GM12878 (cell line): ENCODE data around the gene DMPK. TPM values are rescaled to one million over a fixed set of nuclear protein-coding genes. Genes with fewer than 3 reads are reported as not detected.
A peak's percentile ranks its signal among the peaks of the same experiment; 100 is the strongest.

Experiments
- ATAC-seq: fragments of 200-7000 bp; cut with Tn5 transposase; 3 replicates; pipeline ENCODE4 v1.9.1; 2020; ENCODE audit warnings: mild to moderate bottlenecking, moderate library complexity
- BruUV-seq: library from RNA; stranded (reverse); fragments of 400-500 nt; replicated peaks from 2 replicates; lab custom pipeline; 2021; lab: Mats Ljungman, UMichigan
- CTCF ChIA-PET: fragments of 300-600 bp; sonication (Branson Sonifier 250); formaldehyde crosslinking; extraction: SDS; loops from one replicate; lab custom pipeline; 2021; ENCODE audit warnings: inconsistent platforms; lab: Yijun Ruan, JAX
- POLR2A ChIA-PET: fragments of 350-600 bp; formaldehyde crosslinking; extraction: SDS; loops from one replicate; lab custom pipeline; 2021; ENCODE audit warnings: inconsistent platforms; lab: Charles Lee
- RAD21 ChIA-PET: fragments of 300-600 bp; sonication (Branson Sonifier 250); formaldehyde crosslinking; loops from one replicate; lab custom pipeline; 2023; ENCODE audit warnings: antibody characterized with exemption; ENCODE audit not compliant: unreplicated experiment; lab: Charles Lee
- SMC1A ChIA-PET: fragments of 300-600 bp; sonication (Branson Sonifier 250); formaldehyde crosslinking; loops from one replicate; lab custom pipeline; 2023; ENCODE audit not compliant: unreplicated experiment, uncharacterized antibody; lab: Charles Lee
- DNase-seq: peaks from one replicate; pipeline ENCODE4 v3.0.0-alpha.2; 2011; ENCODE audit warnings: low read depth, low spot score
- FAIRE-seq: peaks from 3 replicates; lab custom pipeline; 2011; peaks lifted over from hg19 to GRCh38; lab: Jason Lieb, UNC
- H2AFZ ChIP-seq: 2 replicates; pipeline ENCODE4 v1.6.0; 2011; ENCODE audit warnings: low read depth, low read length, control low read depth; ENCODE audit not compliant: control insufficient read depth
- H3K27ac ChIP-seq: 2 replicates; pipeline ENCODE4 v1.5.1; 2011; ENCODE audit warnings: control low read depth; ENCODE audit not compliant: control insufficient read depth, insufficient read depth
- H3K27me3 ChIP-seq, 2 experiments: replicated peaks in 1 of 2; 2 replicates each; pipeline versions ENCODE4 v1.6.0 to v1.6.1; 2011; ENCODE audit warnings: low read length in 1 of 2; ENCODE audit not compliant: control insufficient read depth in 2 of 2, insufficient read depth in 2 of 2
- H3K36me3 ChIP-seq, 2 experiments: 2 replicates each; pipeline ENCODE4 v1.5.1; 2011; ENCODE audit warnings: low read length in 1 of 2; ENCODE audit not compliant: control insufficient read depth in 2 of 2, insufficient read depth in 2 of 2
- H3K4me1 ChIP-seq: 2 replicates; pipeline ENCODE4 v1.6.1; 2011; ENCODE audit warnings: mild to moderate bottlenecking, low read length, moderate library complexity, mixed read lengths; ENCODE audit not compliant: control insufficient read depth, insufficient read depth
- H3K4me2 ChIP-seq: 2 replicates; pipeline ENCODE4 v1.6.0; 2011; ENCODE audit warnings: control low read depth; ENCODE audit not compliant: control insufficient read depth, insufficient read depth
- H3K4me3 ChIP-seq: fragments of 200-600 bp; sonication (generic); 2 replicates; pipeline ENCODE4 v1.5.1; 2016
- H3K79me2 ChIP-seq: 2 replicates; pipeline ENCODE4 v1.6.0; 2011; ENCODE audit warnings: low read length; ENCODE audit not compliant: control insufficient read depth, insufficient read depth
- H3K9ac ChIP-seq: 2 replicates; pipeline ENCODE4 v1.8.0; 2011; ENCODE audit warnings: low read length, control low read depth, mixed read lengths; ENCODE audit not compliant: control insufficient read depth, insufficient read depth
- H3K9me3 ChIP-seq: replicated peaks from 3 replicates; pipeline ENCODE4 v1.5.1; 2011; ENCODE audit warnings: mild to moderate bottlenecking, low read length; ENCODE audit not compliant: control insufficient read depth, insufficient read depth
- H4K20me1 ChIP-seq: 2 replicates; pipeline ENCODE4 v1.6.0; 2011; ENCODE audit not compliant: control insufficient read depth, insufficient read depth
- CBFB ChIP-seq: IDR thresholded peaks from 2 replicates; pipeline ENCODE4 v1.6.1; 2016; ENCODE audit warnings: antibody characterized with exemption, low read depth
- MLLT1 ChIP-seq: fragments of 450-650 bp; IDR thresholded peaks from 2 replicates; pipeline ENCODE4 v1.6.1; 2016; ENCODE audit warnings: mild to moderate bottlenecking
- WGBS: methylation state at CpG from one replicate; pipeline ENCODE4 v1.1.6; 2016; ENCODE audit warnings: low lambda C conversion rate; ENCODE audit not compliant: insufficient replicate concordance, insufficient coverage; ENCODE audit errors: missing lambda C conversion rate; 5-methylcytosine and 5-hydroxymethylcytosine counted together
- in situ Hi-C: fragments of 300-500 bp; cut with MboI; formaldehyde crosslinking; loops from 9 replicates; pipeline ENCODE4 v1.14.3; 2018; ENCODE audit warnings: mixed read lengths
- intact Hi-C: fragments of 100-400 bp; cut with micrococcal nuclease; formaldehyde crosslinking; loops from one replicate; pipeline ENCODE4 v1.14.2; 2022; ENCODE audit not compliant: unreplicated experiment
- polyA plus RNA-seq, 11 experiments: library from polyadenylated mRNA; depleted of rRNA in 4 of 11; unstranded in 6 of 11; stranded (reverse) in 5 of 11; fragments of >200 nt; fragmentation: Nextera tagmentation in 4 of 11; fragmentation: Illumina TruSeq in 1 of 11; extraction: Ambion mirVana in 4 of 11; extraction: Trizol in 1 of 11; gene quantifications; 1 replicate in 1 of 11; 2 replicates in 10 of 11; pipeline versions ENCODE4 v1.2.1 to v1.2.3, GENCODE V29; 2011 to 2016; ENCODE audit warnings: inconsistent platforms in 2 of 11, missing spikeins in 2 of 11, low read depth in 1 of 11
- total RNA-seq, 4 experiments: library from RNA; depleted of rRNA in 3 of 4; stranded (reverse); fragments of >200 nt in 3 of 4; fragmentation: Illumina TruSeq in 1 of 4; extraction: Trizol in 1 of 4; gene quantifications; 2 replicates each; pipeline versions ENCODE4 v1.2.1 to v1.2.3, GENCODE V29; 2013 to 2021

DMPK gene
- total and polyA plus RNA-seq, 10 of the 15 experiments (the other 5 are each of a cell fraction or from before 2014, with no cell fraction given) = 0.60 to 33.6 (median 5.2) TPM

- H2AFZ ChIP-seq = no peak overlapping the region
- intact Hi-C loops = loop anchor here (2.0 kb wide), 1 partner anchor 27 kb away; no protein-coding TSS in a partner anchor
- H3K9me3 ChIP-seq = no peaks in the 10 kb centered on the region
- H3K36me3 ChIP-seq = no peaks in the 10 kb centered on the region
- ChIA-PET CTCF (interaction anchor here (0.6 to 4.5 kb wide), 6 partner anchors 8 to 93 kb away, joined by 5 to 110 read pairs (median 26); partner anchors contain the start of genes FOXA3, QPCTL and SNRPD2), SMC1A (interaction anchor here (1.0 to 3.2 kb wide), 4 partner anchors 28 to 91 kb away, joined by 3 to 24 read pairs (median 10); partner anchors contain the start of gene SYMPK), RAD21 (interaction anchor here (1.4 to 3.6 kb wide), 8 partner anchors 8 to 111 kb away, joined by 3 to 63 read pairs (median 15); partner anchors contain the start of genes FBXO46, QPCTL and SNRPD2), POLR2A (interaction anchor here (1.7 to 3.2 kb wide), 2 partner anchors 21 to 115 kb away, joined by 10 to 20 read pairs; partner anchors contain the start of genes DMWD and IRF2BP1)
- H3K4me1 ChIP-seq = peaks cover 4% of the 10 kb centered on the region
- no peak overlapping the region; the same call in 1 of the 2 replicates for H3K4me2 ChIP-seq
- in situ Hi-C loops = no loop called here
- H3K9ac ChIP-seq = no peak overlapping the region
- H4K20me1 ChIP-seq = no peaks in the 10 kb centered on the region
- FAIRE-seq = no peak
- H3K27ac ChIP-seq = no peak overlapping the region
- H3K27me3 ChIP-seq = no peaks in the 10 kb centered on the region
- H3K4me3 ChIP-seq = no peak overlapping the region
- BruUV-seq = no TSS peak
- no peak for ATAC-seq
- no peak for DNase-seq
- 96% methylated on average over 40 of the region's 46 CpGs for WGBS
- TF ChIP-seq CBFB = no peak
- 0 out of 2 replicates have a peak, but pooled peaks have one; percentile 27 for TF ChIP-seq MLLT1
- no peaks in the 10 kb centered on the region; the same call in 1 of the 2 replicates for H3K79me2 ChIP-seq
Observed at GRCh38 chr19:45771311-45771933, 10.9 kb downstream of the DMPK start.
